HG02588 (cell line): ENCODE results near the gene LRRTM2.
"Not testable (repeated sequence)": the region's sequence is repeated elsewhere in the genome, so short reads cannot be mapped to it uniquely, and the experiment has no call there.

Experiments
- ATAC-seq: cut with Tn5 transposase; IDR thresholded peaks from one replicate; pipeline ENCODE4 v1.9.1; 2021; ENCODE audit warnings: mild to moderate bottlenecking, moderate library complexity; ENCODE audit not compliant: unreplicated experiment

LRRTM2 gene

DNA sequence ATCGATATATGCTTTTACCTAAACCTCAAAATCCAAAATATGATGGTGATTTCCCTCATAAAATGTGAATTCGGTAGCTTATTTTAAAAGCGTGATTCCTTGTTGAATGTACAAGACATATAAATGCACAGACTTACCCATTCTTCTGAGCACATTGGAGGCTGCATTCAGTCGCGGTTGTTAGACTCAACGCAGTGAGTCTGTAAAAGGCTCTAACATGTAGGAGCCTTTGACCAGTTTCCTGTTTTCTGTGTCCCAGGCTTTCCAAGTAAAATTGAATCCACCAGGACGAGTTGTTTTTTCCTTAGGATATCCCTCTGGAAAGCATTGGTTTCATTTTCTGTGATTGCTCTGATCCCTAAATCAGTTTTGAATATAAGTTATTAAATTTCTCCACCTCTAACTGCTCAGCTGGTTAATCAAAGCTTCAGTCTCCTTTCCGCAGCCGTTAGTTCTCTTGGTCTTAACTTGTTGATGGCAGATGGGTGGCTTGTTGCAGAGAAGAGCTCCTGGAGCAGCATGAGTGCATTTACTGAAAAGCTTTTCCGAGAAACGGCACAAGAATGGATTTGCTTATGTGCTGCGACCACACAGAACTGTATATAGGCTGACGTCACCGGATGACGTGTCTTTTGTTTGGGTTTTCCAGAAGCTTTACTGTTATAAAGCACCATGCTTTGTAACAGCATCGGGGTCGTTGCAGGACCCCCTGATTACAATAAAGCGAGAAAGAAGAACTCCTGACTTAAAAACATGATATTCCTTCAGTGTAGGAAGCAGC, at the start of gene LRRTM2:
Gene LRRTM2, minus strand, starts transcription at position 565 of the 781 bp plus-strand sequence. Its CDS starts 424 bp downstream, at position 141.
- no peak for ATAC-seq

GRCh38 chr5:138922494-138922893, 47.4 kb upstream of the LRRTM2 start:
- no peak for ATAC-seq

- ATAC-seq = not testable (repeated sequence)
These were observed 46.2 kb upstream of the LRRTM2 start for GRCh38 chr5:138921362-138921761.

GRCh38 chr5:138920181-138920580, 45.0 kb upstream of the LRRTM2 start:
- ATAC-seq = no peak

- no peak for ATAC-seq
These were observed 43.6 kb upstream of the LRRTM2 start for GRCh38 chr5:138918686-138919085.

GRCh38 chr5:138914338-138914737, 39.2 kb upstream of the LRRTM2 start:
- ATAC-seq = no peak

DNA sequence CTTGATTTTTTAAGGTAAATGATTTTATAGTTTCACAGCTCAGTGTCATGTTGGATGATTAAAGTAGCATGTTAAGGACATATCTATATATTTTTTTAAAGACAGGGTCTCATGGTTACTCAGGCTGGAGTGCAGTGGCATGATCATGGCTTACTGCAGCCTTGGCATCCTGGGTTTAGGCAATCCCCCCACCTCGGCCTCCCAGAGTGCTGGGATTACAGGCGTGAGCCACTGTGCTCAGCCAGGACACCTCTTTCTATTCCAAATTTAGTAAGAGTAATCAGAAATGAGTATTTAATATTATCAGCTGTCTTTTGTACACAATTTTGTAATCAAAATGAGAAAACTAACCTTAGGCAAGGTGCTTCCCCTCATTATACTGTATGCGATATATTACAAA, 38.6 kb upstream of the LRRTM2 start:
- no peak for ATAC-seq

- no peak for ATAC-seq
These were observed 37.0 kb upstream of the LRRTM2 start for GRCh38 chr5:138912093-138912492.

DNA sequence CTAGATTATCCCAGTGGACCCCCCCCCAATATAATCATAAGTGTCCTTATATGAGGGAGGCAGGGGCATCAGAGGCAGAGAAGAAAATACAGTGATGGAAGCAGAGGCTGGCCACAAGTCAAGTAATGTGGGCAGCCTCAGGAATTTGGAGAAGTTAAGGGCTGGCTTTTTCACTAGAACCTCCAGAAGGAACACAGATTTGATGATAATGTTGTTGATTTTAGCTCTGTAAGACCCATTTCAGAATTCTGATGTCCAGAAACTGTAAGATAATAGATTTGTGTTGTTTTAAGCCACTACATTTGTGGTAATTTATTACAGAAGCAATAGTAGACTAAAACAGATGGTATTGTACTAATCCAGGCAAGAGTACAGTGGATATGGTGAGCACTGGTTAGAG, 36.3 kb upstream of the LRRTM2 start:
- no peak for ATAC-seq

- no peak for ATAC-seq
These were observed 35.5 kb upstream of the LRRTM2 start for GRCh38 chr5:138910546-138911185.

- ATAC-seq = no peak
These were observed 34.6 kb upstream of the LRRTM2 start for GRCh38 chr5:138909734-138910133.

GRCh38 chr5:138905541-138905940, 30.4 kb upstream of the LRRTM2 start:
- no peak for ATAC-seq

DNA sequence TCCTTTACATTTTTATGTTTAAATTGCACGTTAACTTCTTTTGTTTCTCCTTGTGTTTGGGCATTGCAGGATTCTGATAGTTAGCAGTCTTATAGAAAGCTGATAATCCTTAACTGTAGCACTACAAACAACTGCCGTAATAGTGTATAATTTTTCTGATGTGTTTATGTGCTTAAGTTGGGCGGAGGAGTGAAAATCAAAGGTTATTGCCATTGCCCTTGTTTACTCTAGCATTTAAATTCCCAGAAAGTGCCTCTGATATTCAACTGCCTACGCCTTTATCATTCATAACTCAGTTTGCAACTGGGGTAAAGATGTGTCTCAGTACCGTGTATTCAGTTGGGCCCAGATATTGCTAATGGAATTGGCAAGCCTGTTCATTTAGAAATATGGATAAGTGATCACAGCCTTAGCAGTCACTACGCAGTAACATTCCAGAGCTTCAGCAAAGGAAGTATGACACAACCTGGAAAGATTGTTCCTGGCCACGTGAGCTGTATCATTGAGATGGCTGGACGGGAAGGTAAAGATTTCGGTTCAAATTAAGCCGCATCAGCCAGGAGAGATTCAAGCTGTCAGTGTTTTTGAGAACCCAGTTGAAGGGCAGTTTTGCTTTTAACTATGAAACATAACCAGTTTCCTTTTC, 28.1 kb upstream of the LRRTM2 start:
- ATAC-seq = no peak

DNA sequence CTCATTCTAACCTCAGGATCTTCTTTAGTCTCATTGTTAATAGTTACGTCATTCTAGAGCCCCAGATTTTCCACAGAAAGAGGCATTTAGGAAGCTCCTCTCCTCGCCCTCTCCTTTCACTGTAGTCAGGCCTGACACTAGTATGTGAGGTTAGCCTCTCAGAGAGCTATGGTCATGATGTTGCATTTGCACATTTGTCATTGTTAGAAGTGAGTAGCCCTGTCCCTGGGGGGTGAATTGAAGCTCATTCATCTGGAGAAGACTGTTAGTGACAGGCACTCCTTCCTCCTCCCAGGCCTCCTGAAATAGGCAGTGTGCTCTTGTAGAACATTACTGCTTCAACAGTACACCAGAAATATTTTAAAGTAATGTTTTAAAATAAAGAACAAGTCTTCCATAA, 26.6 kb upstream of the LRRTM2 start:
- no peak for ATAC-seq

DNA sequence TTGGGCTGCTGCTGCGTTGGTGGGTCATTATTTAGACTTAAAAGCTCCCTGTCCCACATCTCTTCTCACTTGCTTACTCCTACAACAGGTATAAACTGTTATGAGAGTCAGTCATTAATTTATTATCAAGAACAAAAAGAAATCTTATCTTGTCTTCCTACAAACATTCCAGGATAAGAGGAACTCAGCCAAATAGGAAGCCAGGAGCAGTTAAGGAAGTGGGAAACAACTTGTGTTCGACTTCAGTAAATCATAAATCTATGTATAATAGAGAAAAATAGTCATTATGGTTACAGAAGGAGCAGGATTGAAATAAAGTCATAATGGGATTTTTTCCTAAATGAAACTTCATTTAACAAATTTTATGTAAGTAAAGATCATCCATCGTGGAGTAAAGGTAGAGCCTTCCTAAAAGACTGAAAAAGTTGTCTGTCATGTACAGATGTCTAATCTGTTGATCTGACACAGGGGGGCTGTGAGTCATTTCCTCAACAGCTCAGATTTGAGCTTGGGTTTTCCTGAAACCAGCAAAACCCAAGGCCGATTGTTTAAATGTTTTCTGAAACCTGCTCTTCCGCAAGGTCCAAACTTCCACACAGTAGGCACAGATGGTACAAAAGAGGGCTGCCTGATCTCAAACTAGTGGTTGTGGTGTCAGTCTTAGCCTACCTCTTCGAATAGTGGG, 25.3 kb upstream of the LRRTM2 start:
- no peak for ATAC-seq

DNA sequence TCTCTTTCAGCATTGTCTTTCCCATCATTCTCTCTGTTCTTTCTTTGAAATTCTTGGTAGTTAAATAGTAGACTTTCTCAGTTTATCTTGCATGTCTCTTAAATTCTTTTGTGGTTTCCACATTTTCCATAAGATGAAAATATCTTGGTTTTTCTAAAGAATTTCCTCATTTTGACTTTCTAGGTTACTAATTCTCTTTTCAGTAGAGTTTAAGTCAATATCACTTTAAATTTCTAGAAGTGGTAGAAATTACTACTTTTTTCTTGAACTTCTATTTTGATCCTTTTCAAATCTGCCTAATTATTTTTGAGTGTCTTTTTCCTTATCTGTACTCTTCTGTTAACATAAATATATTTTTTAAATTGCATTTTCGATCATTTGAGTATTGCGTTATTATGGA, 23.6 kb upstream of the LRRTM2 start:
- no peak for ATAC-seq

DNA sequence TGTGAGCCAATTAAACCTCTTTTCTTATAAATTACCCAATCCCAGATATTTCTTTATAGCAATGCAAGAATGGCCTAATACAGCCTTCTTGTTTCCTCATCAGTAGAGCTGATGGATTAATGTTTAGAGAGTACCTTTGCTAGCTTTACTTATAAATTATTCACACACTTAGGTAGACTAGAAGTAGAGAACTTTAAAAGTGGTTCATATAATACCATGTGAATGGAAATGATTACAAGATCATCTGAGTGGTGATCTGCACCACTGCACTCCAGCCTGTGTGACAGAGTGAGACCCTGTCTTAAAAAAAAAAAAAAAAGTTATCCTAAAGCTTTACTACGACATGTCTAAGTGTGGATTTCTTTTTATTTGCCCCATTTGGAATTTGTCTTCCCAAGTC, 23.2 kb upstream of the LRRTM2 start:
- no peak for ATAC-seq

DNA sequence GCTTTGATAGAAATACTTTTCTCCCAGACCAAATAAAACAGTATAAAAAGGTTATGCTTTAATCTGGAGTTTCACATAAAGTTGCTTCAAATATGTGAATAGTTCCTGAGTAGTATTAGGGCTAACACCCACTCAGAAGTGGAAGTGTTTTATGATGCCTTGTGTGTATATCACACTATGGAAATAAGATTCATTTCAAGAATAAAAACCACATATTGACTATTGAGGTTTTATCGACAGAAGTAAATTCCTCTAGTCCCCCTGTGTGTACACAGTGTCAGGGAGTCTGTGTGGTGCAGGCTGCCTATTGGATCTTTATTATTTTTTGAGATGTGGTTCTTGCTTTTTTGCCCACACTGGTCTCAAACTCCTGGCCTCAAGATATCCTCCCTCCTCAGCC, 20.8 kb upstream of the LRRTM2 start:
- ATAC-seq = no peak

GRCh38 chr5:138890644-138891043, 15.5 kb upstream of the LRRTM2 start:
- no peak for ATAC-seq

- no peak for ATAC-seq
These were observed 14.9 kb upstream of the LRRTM2 start for GRCh38 chr5:138889994-138890393.

GRCh38 chr5:138884554-138884953, 9.4 kb upstream of the LRRTM2 start:
- ATAC-seq = no peak
